PC-3 (cell line): ENCODE measurements around the gene POU2AF3. TPM values are rescaled to one million over a fixed set of nuclear protein-coding genes. Genes with fewer than 3 reads are reported as not detected.

Experiments used
- ATAC-seq: fragments of 200-7000 bp; cut with Tn5 transposase; 2 replicates; pipeline ENCODE4 v1.9.1; 2020; ENCODE audit warnings: mild to moderate bottlenecking, moderate library complexity
- BruUV-seq: library from RNA; stranded (reverse); fragments of 400-500 nt; replicated peaks from 2 replicates; lab custom pipeline; 2021; lab: Mats Ljungman, UMichigan
- CTCF ChIA-PET: fragments of 300-600 bp; sonication (Branson Sonifier 250); formaldehyde crosslinking; loops from one replicate; lab custom pipeline; 2022; ENCODE audit warnings: antibody characterized with exemption; lab: Charles Lee
- POLR2A ChIA-PET: fragments of 300-600 bp; sonication (Branson Sonifier 250); formaldehyde crosslinking; loops from one replicate; lab custom pipeline; 2022; ENCODE audit warnings: antibody characterized with exemption; ENCODE audit not compliant: unreplicated experiment; lab: Charles Lee
- DNase-seq: peaks from one replicate; pipeline ENCODE4 v3.0.0-alpha.2; 2015
- H2AFZ ChIP-seq: fragments of 300-600 bp; sonication (generic); 2 replicates; pipeline ENCODE4 v1.6.0; 2016; ENCODE audit warnings: antibody characterized with exemption, low read length
- H3F3A ChIP-seq: fragments of 300-600 bp; sonication (generic); one replicate; pipeline ENCODE4 v1.6.0; 2017; ENCODE audit warnings: antibody characterized with exemption, low read length, control low read depth, mild to moderate bottlenecking; ENCODE audit not compliant: unreplicated experiment
- H3K27ac ChIP-seq: fragments of 300-600 bp; sonication (generic); 2 replicates; pipeline ENCODE4 v1.5.1; 2016; ENCODE audit warnings: mild to moderate bottlenecking, low read length
- H3K27me3 ChIP-seq: fragments of 300-600 bp; sonication (generic); 2 replicates; pipeline ENCODE4 v1.6.1; 2016; ENCODE audit warnings: low read length, mixed read lengths
- H3K36me3 ChIP-seq: fragments of 300-600 bp; sonication (generic); 2 replicates; pipeline ENCODE4 v1.6.1; 2016; ENCODE audit warnings: low read depth, mixed run types, low read length, mixed read lengths
- H3K4me1 ChIP-seq: fragments of 300-600 bp; sonication (generic); 2 replicates; pipeline ENCODE4 v1.5.1; 2016; ENCODE audit warnings: low read length; ENCODE audit not compliant: insufficient read depth
- H3K4me2 ChIP-seq: fragments of 300-600 bp; sonication (generic); 2 replicates; pipeline ENCODE4 v1.6.0; 2016; ENCODE audit warnings: low read length
- H3K4me3 ChIP-seq: fragments of 300-600 bp; sonication (generic); 2 replicates; pipeline ENCODE4 v1.5.1; 2016; ENCODE audit warnings: mild to moderate bottlenecking, low read length, mixed read lengths
- H3K79me2 ChIP-seq: fragments of 300-600 bp; sonication (generic); 2 replicates; pipeline ENCODE4 v1.6.1; 2017; ENCODE audit warnings: low read length, mixed read lengths
- H3K9ac ChIP-seq: fragments of 300-600 bp; sonication (generic); 2 replicates; pipeline ENCODE4 v1.6.0; 2016; ENCODE audit warnings: mild to moderate bottlenecking, low read length
- H3K9me2 ChIP-seq: fragments of 300-600 bp; sonication (generic); replicated peaks from 2 replicates; pipeline ENCODE4 v1.6.1; 2016; ENCODE audit warnings: mixed run types, low read length, mixed read lengths
- H3K9me3 ChIP-seq: fragments of 300-600 bp; sonication (generic); 2 replicates; pipeline ENCODE4 v1.6.1; 2016; ENCODE audit warnings: low read length, mixed read lengths
- H4K20me1 ChIP-seq: fragments of 300-600 bp; sonication (generic); 2 replicates; pipeline ENCODE4 v1.6.1; 2016; ENCODE audit warnings: low read length, mixed read lengths
- CTCF ChIP-seq: fragments of 300-600 bp; sonication (generic); conservative IDR thresholded peaks from 2 replicates; pipeline ENCODE4 v1.5.1; 2017; ENCODE audit warnings: antibody characterized with exemption, low read depth, mild to moderate bottlenecking, low read length
- EZH2 ChIP-seq: fragments of 300-600 bp; sonication (generic); IDR thresholded peaks from one replicate; pipeline ENCODE4 v1.6.1; 2017; ENCODE audit warnings: antibody characterized with exemption, mild to moderate bottlenecking, low read length; ENCODE audit not compliant: unreplicated experiment
- EZH2phosphoT487 ChIP-seq: fragments of 300-600 bp; sonication (generic); IDR thresholded peaks from 2 replicates; pipeline ENCODE4 v1.6.1; 2018; ENCODE audit warnings: mild to moderate bottlenecking, antibody characterized with exemption, low read length, borderline replicate concordance
- intact Hi-C: fragments of 100-400 bp; cut with micrococcal nuclease; formaldehyde crosslinking; loops from 2 replicates; pipeline ENCODE4 v1.9.0; 2023
- total RNA-seq: library from RNA; depleted of rRNA; stranded (reverse); fragments of >200 nt; gene quantifications from 2 replicates; pipeline ENCODE4 v1.2.3, GENCODE V29; 2014

POU2AF3 gene
- total RNA-seq, 1 experiment from 2014 or later = not detected

- Histone ChIP-seq H3K4me1 (no peaks in the 10 kb centered on the region; the same call in 1 of the 2 replicates), H3K9ac (no peak overlapping the region), H3K79me2 (no peaks in the 10 kb centered on the region), H3F3A (no peaks in the 10 kb centered on the region), H3K9me2 (no peaks in the 10 kb centered on the region), H3K4me3 (no peak overlapping the region), H4K20me1 (no peaks in the 10 kb centered on the region), H3K4me2 (no peak overlapping the region), H3K9me3 (no peaks in the 10 kb centered on the region), H2AFZ (no peak overlapping the region), H3K36me3 (no peaks in the 10 kb centered on the region), H3K27ac (no peak overlapping the region), H3K27me3 (peaks cover 85% of the 10 kb centered on the region)
- ChIA-PET POLR2A (interaction anchor here (0.5 kb wide), 1 partner anchor 268 kb away, joined by 10 read pairs; no protein-coding TSS in a partner anchor), CTCF (no interaction called here)
- no TSS peak for BruUV-seq
- no peak for DNase-seq
- no peak for TF ChIP-seq EZH2
- TF ChIP-seq CTCF = no peak
- TF ChIP-seq EZH2phosphoT487 = no peak
- intact Hi-C loops = no loop called here
- ATAC-seq = no peak
Observed at GRCh38 chr11:111302298-111302697, 4.0 kb downstream of the POU2AF3 start.

DNA sequence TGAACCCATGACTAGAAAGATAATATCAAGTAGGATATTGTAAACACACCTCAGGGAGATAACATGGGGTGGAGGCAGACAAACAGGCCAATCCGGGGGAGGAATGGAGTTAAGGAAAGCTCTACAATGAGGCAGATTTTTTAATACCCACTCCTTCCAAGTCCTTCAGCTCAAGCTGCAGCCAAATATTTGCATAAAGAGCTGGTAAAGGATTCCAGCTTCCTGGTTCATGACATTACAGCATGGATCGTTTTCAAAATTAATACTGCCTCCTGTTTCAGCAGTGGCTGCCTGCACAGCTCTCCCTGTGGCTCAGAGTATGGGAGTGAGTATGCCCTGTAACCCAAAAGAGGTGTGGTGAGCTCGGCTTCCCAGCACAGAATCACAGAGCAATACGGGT is 5.1 kb downstream of the POU2AF3 start:
- Histone ChIP-seq H3F3A (no peaks in the 10 kb centered on the region), H3K27me3 (peaks cover 90% of the 10 kb centered on the region), H3K9ac (no peak overlapping the region), H3K27ac (no peak overlapping the region), H2AFZ (no peak overlapping the region), H3K9me2 (no peaks in the 10 kb centered on the region), H3K9me3 (no peaks in the 10 kb centered on the region), H4K20me1 (no peaks in the 10 kb centered on the region), H3K4me1 (no peaks in the 10 kb centered on the region; the same call in 1 of the 2 replicates), H3K79me2 (no peaks in the 10 kb centered on the region), H3K4me3 (no peak overlapping the region), H3K36me3 (no peaks in the 10 kb centered on the region), H3K4me2 (no peak overlapping the region; the same call in 1 of the 2 replicates)
- TF ChIP-seq CTCF (no peak), EZH2phosphoT487 (no peak), EZH2 (no peak)
- intact Hi-C loops = no loop called here
- ChIA-PET CTCF (interaction anchor here (0.6 kb wide), 1 partner anchor 24 kb away, joined by 5 read pairs; no protein-coding TSS in a partner anchor), POLR2A (no interaction called here)
- no TSS peak for BruUV-seq
- DNase-seq (peak; percentile 67), ATAC-seq (peak; percentile 63)

DNA sequence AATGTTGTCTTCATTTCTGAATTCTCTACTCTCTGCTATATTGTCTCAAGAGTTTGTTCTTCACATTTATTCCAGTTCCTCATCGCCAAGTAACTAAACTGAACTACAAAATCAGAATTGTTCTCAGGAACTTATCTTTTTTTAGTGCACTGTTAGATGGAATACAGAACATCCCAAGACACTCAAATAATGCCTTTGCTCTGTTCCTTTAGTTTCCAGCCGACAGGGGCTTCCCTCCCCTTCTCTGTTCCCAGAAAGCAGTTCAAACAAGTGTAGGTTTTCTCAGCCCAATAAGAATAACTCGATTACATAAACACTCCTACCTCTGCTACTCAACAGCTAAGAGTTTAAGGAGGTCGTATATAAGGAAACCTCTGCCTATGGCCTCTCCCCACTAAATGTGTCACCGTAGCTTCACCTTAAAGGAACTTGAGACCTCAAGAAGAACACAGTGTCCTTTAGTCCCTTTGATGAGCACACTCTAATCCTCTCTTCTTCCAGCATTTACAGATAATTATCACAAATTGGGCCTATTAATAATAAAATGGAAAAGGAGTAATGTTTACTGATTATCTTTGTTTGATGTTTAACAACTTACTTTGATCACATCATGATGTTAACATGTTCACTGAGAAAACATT is 6.9 kb downstream of the POU2AF3 start:
- Histone ChIP-seq H3K27me3 (peaks cover 88% of the 10 kb centered on the region), H3K9ac (no peak overlapping the region), H3K9me2 (no peaks in the 10 kb centered on the region), H3K4me1 (peaks cover 8% of the 10 kb centered on the region; the same call in 1 of the 2 replicates), H3K27ac (no peak overlapping the region), H3K4me3 (no peak overlapping the region), H3K79me2 (no peaks in the 10 kb centered on the region), H2AFZ (no peak overlapping the region), H3K36me3 (no peaks in the 10 kb centered on the region), H3K9me3 (no peaks in the 10 kb centered on the region), H3F3A (no peaks in the 10 kb centered on the region), H4K20me1 (no peaks in the 10 kb centered on the region), H3K4me2 (no peak overlapping the region)
- TF ChIP-seq CTCF (no peak), EZH2 (no peak), EZH2phosphoT487 (no peak)
- POLR2A ChIA-PET = no interaction called here
- ATAC-seq = no peak
- intact Hi-C loops = no loop called here
- DNase-seq = no peak
- no TSS peak for BruUV-seq
- CTCF ChIA-PET = interaction anchor here (0.6 kb wide), 1 partner anchor 23 kb away, joined by 6 read pairs; no protein-coding TSS in a partner anchor
